Caco-2 (cell line): ENCODE data around the gene GCC2. TPM values are rescaled to one million over a fixed set of nuclear protein-coding genes. Genes with fewer than 3 reads are reported as not detected.
A peak's percentile ranks its signal among the peaks of the same experiment; 100 is the strongest.

Source experiments
- BruUV-seq: library from RNA; stranded (reverse); fragments of 400-500 nt; replicated peaks from 2 replicates; lab custom pipeline; 2021; lab: Mats Ljungman, UMichigan
- CTCF ChIA-PET: fragments of 300-600 bp; sonication (Branson Sonifier 250); formaldehyde crosslinking; loops from one replicate; lab custom pipeline; 2022; ENCODE audit warnings: antibody characterized with exemption; lab: Charles Lee
- POLR2A ChIA-PET: fragments of 300-600 bp; sonication (Branson Sonifier 250); formaldehyde crosslinking; loops from one replicate; lab custom pipeline; 2022; ENCODE audit warnings: antibody characterized with exemption; lab: Charles Lee
- DNase-seq, 2 experiments: peaks; one replicate each; pipeline versions ENCODE4 v3.0.0 to v3.0.0-alpha.2; 2020 to 2022
- H3K27me3 ChIP-seq: replicated peaks from 2 replicates; pipeline ENCODE4 v1.6.0; 2011; ENCODE audit warnings: low read length; ENCODE audit not compliant: control insufficient read depth, insufficient read depth
- H3K36me3 ChIP-seq: 2 replicates; pipeline ENCODE4 v1.5.1; 2011; ENCODE audit warnings: low read length; ENCODE audit not compliant: control insufficient read depth, insufficient read depth
- H3K4me1 ChIP-seq: fragments of 250-450 bp; sonication (Bioruptor Pico); 2 replicates; pipeline ENCODE4 v1.5.1; 2020; ENCODE audit warnings: mild to moderate bottlenecking
- H3K4me3 ChIP-seq: 2 replicates; pipeline ENCODE4 v1.5.1; 2011; ENCODE audit warnings: low read depth, mild to moderate bottlenecking, control low read depth, low read length
- H3K9me3 ChIP-seq: fragments of 250-450 bp; sonication (Bioruptor Pico); 2 replicates; pipeline ENCODE4 v1.5.1; 2020; ENCODE audit warnings: mild to moderate bottlenecking, moderate library complexity
- H3K27ac Mint-ChIP-seq: one replicate; pipeline ENCODE4 v1.8.0; 2022; ENCODE audit warnings: mixed read lengths; ENCODE audit not compliant: unreplicated experiment
- H3K27me3 Mint-ChIP-seq: one replicate; pipeline ENCODE4 v1.8.0; 2022; ENCODE audit warnings: mixed read lengths; ENCODE audit not compliant: insufficient read depth, unreplicated experiment
- H3K36me3 Mint-ChIP-seq: one replicate; pipeline ENCODE4 v1.8.0; 2022; ENCODE audit warnings: mild to moderate bottlenecking, mixed read lengths; ENCODE audit not compliant: insufficient read depth, unreplicated experiment
- H3K4me1 Mint-ChIP-seq: one replicate; pipeline ENCODE4 v1.8.0; 2022; ENCODE audit warnings: low read depth, mixed read lengths; ENCODE audit not compliant: unreplicated experiment
- H3K4me3 Mint-ChIP-seq: one replicate; pipeline ENCODE4 v1.8.0; 2022; ENCODE audit warnings: mild to moderate bottlenecking, moderate library complexity, mixed read lengths; ENCODE audit not compliant: unreplicated experiment
- H3K9me3 Mint-ChIP-seq: one replicate; pipeline ENCODE4 v1.8.0; 2022; ENCODE audit warnings: mixed read lengths; ENCODE audit not compliant: unreplicated experiment
- intact Hi-C: fragments of 100-400 bp; cut with micrococcal nuclease; formaldehyde crosslinking; loops from one replicate; pipeline ENCODE4 v1.10.0; 2022; ENCODE audit not compliant: unreplicated experiment
- total RNA-seq: library from RNA; stranded (reverse); gene quantifications from 2 replicates; pipeline ENCODE4 v1.2.3, GENCODE V29; 2022
- TF ChIP-seq, protein P1 (sequence below), 2 experiments: fragments of 200-600 bp in 1 of 2; IDR thresholded peaks; 1 replicate in 1 of 2; 2 replicates in 1 of 2; pipeline versions ENCODE4 v1.5.1 to v1.8.0; 2011 to 2022; ENCODE audit warnings: antibody characterized with exemption in 1 of 2, control low read depth in 1 of 2, inconsistent platforms in 1 of 2, low read depth in 1 of 2, low read length in 1 of 2, mild to moderate bottlenecking in 1 of 2, moderate library complexity in 1 of 2; ENCODE audit not compliant: insufficient read depth in 1 of 2, severe bottlenecking in 1 of 2, unreplicated experiment in 1 of 2

The GCC2 gene
- total RNA-seq, 1 experiment from 2014 or later: 46.2 TPM

DNA sequence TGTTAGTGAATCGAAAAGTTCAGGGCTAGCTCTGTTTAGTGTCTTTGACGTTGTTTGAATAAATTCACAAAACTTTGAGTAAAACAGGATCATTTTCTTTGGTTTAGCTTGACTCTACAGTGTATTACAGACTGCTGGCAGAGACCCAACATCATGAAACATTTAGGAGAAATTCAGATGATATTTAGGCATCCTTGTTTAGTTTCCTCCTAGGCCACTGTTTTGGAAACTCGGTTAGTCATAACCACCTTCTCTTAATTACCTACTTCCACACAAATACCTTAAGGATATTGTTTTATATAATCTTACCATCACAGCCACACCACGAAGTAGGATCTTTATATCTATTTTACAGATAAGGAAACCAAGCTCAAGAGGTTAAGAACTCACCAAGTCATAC lies 93.1 kb downstream of the GCC2 start:
- H3K36me3 Mint-ChIP-seq: peaks cover 9% of the 10 kb centered on the region
- no peaks in the 10 kb centered on the region for H3K9me3 Mint-ChIP-seq
- BruUV-seq: no TSS peak
- Histone ChIP-seq H3K36me3 (no peaks in the 10 kb centered on the region; the same call in 1 of the 2 replicates), H3K27me3 (no peaks in the 10 kb centered on the region), H3K4me3 (no peak overlapping the region), H3K9me3 (no peaks in the 10 kb centered on the region), H3K4me1 (peaks cover 34% of the 10 kb centered on the region)
- H3K27ac Mint-ChIP-seq: peak overlapping the region; percentile 71
- H3K27me3 Mint-ChIP-seq: no peaks in the 10 kb centered on the region
- no peak overlapping the region for H3K4me3 Mint-ChIP-seq
- TF ChIP-seq, protein P1, sequence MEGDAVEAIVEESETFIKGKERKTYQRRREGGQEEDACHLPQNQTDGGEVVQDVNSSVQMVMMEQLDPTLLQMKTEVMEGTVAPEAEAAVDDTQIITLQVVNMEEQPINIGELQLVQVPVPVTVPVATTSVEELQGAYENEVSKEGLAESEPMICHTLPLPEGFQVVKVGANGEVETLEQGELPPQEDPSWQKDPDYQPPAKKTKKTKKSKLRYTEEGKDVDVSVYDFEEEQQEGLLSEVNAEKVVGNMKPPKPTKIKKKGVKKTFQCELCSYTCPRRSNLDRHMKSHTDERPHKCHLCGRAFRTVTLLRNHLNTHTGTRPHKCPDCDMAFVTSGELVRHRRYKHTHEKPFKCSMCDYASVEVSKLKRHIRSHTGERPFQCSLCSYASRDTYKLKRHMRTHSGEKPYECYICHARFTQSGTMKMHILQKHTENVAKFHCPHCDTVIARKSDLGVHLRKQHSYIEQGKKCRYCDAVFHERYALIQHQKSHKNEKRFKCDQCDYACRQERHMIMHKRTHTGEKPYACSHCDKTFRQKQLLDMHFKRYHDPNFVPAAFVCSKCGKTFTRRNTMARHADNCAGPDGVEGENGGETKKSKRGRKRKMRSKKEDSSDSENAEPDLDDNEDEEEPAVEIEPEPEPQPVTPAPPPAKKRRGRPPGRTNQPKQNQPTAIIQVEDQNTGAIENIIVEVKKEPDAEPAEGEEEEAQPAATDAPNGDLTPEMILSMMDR (IDR thresholded peaks at IDR 0.05; ENCODE audit: insufficient read depth in 1 of 2, low read depth in 1 of 2, low read length in 1 of 2, severe bottlenecking in 1 of 2, unreplicated experiment in 1 of 2): no peak
- peaks cover 47% of the 10 kb centered on the region for H3K4me1 Mint-ChIP-seq
- DNase-seq: no peak
- ChIA-PET POLR2A (interaction anchor here (0.7 kb wide), 1 partner anchor 36 kb away, joined by 5 read pairs; no protein-coding TSS in a partner anchor), CTCF (interaction anchor here (0.6 to 2.0 kb wide), 2 partner anchors 94 to 107 kb away, joined by 3 to 6 read pairs; no protein-coding TSS in a partner anchor)
- intact Hi-C loops: no loop called here

DNA sequence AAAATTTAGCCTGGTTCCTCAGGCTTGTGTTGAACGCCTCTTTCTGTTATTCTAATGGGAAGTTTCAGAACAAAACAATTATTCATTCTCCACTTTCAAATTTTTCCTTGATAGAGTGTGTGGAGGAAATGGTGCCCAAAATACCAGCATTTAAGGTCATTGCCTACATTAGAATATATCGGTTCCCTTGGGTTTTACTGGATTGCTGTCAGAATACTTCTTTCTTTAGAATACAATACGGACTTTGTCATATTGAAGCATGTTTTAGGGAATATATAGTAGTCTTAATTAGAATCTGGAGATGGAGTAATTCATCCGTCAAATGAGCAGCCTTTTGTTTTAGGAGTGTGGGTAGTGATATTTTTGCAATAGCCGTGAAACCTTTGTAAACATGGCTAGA lies 98.6 kb downstream of the GCC2 start:
- intact Hi-C loops: no loop called here
- no peaks in the 10 kb centered on the region for H3K9me3 ChIP-seq
- Mint-ChIP-seq H3K4me1 (peaks cover 4% of the 10 kb centered on the region), H3K27me3 (no peaks in the 10 kb centered on the region), H3K4me3 (no peak overlapping the region), H3K27ac (no peak overlapping the region), H3K9me3 (no peaks in the 10 kb centered on the region), H3K36me3 (no peaks in the 10 kb centered on the region)
- TF ChIP-seq, protein P1 (IDR thresholded peaks at IDR 0.05; ENCODE audit: insufficient read depth in 1 of 2, low read depth in 1 of 2, low read length in 1 of 2, severe bottlenecking in 1 of 2, unreplicated experiment in 1 of 2): no peak
- DNase-seq: no peak
- CTCF ChIA-PET: no interaction called here
- H3K4me1 ChIP-seq: no peaks in the 10 kb centered on the region
- no peaks in the 10 kb centered on the region for H3K27me3 ChIP-seq
- H3K4me3 ChIP-seq: no peak overlapping the region
- H3K36me3 ChIP-seq: no peaks in the 10 kb centered on the region; the same call in 1 of the 2 replicates
- no TSS peak for BruUV-seq
- POLR2A ChIA-PET: no interaction called here

DNA sequence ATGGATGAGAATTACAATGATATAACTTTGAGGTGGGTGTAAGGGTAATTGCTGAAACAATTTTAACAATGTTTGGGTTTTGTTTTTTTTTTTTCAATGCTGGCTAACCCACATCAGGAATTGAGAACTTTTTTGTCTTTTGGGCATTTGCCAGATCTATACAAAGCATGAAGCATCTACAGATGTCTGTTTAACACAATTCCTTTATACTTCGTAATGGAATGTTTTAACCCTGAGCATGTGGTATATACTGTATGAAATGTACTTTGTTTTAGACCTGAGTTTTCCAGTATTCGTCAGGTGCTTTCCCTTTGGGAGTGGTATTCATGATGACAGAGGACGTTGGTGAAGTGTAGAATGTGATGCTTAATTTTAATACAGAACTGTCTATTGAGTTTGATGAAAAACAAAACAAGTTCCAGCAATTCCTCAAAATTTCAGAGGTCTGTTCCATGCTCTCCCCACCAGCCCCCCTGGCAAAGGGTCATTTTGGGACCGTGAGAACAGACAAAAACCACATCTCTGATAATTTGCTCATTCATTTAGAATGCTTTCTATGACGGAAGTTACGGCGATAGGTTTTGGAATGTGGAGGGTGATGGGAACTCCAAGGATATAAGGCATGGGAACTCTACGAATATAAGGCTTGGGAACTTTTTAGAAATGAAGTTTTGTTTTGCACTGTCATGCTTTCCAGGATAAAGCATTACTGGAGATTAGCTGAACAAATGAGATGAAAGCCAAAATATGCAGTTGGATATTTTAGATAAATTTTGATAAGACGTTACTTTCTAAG lies 99.4 kb downstream of the GCC2 start:
- no peak overlapping the region for H3K27ac Mint-ChIP-seq

More for the DNA sequence above, 99.4 kb downstream of the GCC2 start:
- Histone ChIP-seq H3K4me3 (no peak overlapping the region), H3K27me3 (no peaks in the 10 kb centered on the region), H3K9me3 (no peaks in the 10 kb centered on the region), H3K36me3 (no peaks in the 10 kb centered on the region), H3K4me1 (no peaks in the 10 kb centered on the region)
- Mint-ChIP-seq H3K36me3 (no peaks in the 10 kb centered on the region), H3K27me3 (no peaks in the 10 kb centered on the region), H3K4me3 (no peak overlapping the region), H3K9me3 (no peaks in the 10 kb centered on the region), H3K4me1 (no peaks in the 10 kb centered on the region)
- ChIA-PET POLR2A (no interaction called here), CTCF (interaction anchor here (1.2 kb wide), 1 partner anchor 35 kb away, joined by 3 read pairs; no protein-coding TSS in a partner anchor)
- TF ChIP-seq, protein P1 (IDR thresholded peaks at IDR 0.05; ENCODE audit: insufficient read depth in 1 of 2, low read depth in 1 of 2, low read length in 1 of 2, severe bottlenecking in 1 of 2, unreplicated experiment in 1 of 2): no peak
- intact Hi-C loops: no loop called here
- DNase-seq: no peak
- BruUV-seq: no TSS peak
